ENCODE data around the gene ARPC5L. TPM values are rescaled to one million over a fixed set of nuclear protein-coding genes. Genes with fewer than 3 reads are reported as not detected.
"Not testable (repeated sequence)": the region's sequence is repeated elsewhere in the genome, so short reads cannot be mapped to it uniquely, and the experiment has no call there.

Gene ARPC5L
- total RNA-seq, 1 experiment from 2014 or later, result 42.4 TPM

GRCh38 chr9:124834591-124834990, 27.3 kb upstream of the ARPC5L start:
- Histone ChIP-seq H3K27me3 (ENCODE audit: control insufficient read depth, insufficient read depth, low read length) (no peaks in the 10 kb centered on the region), H3K36me3 (replicated peaks; ENCODE audit: control insufficient read depth, insufficient read depth, low read length) (no peaks in the 10 kb centered on the region), H3K4me3 (ENCODE audit: insufficient read depth, low read depth, low read length) (no peak overlapping the region)
- peak; percentile 51 for DNase-seq

DNA sequence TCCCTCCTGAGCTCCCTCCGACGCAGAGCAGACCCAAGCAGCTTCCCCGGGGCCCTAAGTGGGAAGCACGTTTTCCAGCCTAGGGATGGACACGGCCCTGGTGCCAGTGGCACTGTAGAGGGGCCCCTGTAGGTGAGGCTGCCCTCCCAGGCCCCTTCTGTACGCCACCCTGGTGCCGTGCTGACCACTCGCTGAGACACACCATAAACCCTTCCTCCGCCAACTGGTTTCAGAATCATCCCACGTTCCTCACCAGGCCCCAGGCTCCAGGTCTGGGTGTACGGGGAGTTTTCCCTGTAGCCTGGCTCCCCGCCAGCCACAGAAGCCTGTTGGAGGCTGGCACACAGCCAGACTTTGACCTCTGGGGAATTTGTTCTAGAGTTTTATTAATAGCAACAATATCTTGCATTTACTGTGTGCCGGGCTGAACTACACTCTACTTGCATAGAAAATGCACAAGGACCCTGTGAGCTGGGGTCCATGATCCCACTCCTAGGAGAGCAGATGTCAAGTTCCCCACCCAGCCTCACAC, 26.8 kb upstream of the ARPC5L start:
- DNase-seq, result no peak
- no peaks in the 10 kb centered on the region for H3K36me3 ChIP-seq (replicated peaks; ENCODE audit: control insufficient read depth, insufficient read depth, low read length)
- H3K27me3 ChIP-seq (ENCODE audit: control insufficient read depth, insufficient read depth, low read length), result no peaks in the 10 kb centered on the region
- no peak overlapping the region for H3K4me3 ChIP-seq (ENCODE audit: insufficient read depth, low read depth, low read length)

- H3K4me3 ChIP-seq (ENCODE audit: insufficient read depth, low read depth, low read length); H3K36me3 ChIP-seq (replicated peaks; ENCODE audit: control insufficient read depth, insufficient read depth, low read length); DNase-seq; H3K27me3 ChIP-seq (ENCODE audit: control insufficient read depth, insufficient read depth, low read length): not testable (repeated sequence)
These were observed 23.8 kb upstream of the ARPC5L start for GRCh38 chr9:124838132-124838531.

DNA sequence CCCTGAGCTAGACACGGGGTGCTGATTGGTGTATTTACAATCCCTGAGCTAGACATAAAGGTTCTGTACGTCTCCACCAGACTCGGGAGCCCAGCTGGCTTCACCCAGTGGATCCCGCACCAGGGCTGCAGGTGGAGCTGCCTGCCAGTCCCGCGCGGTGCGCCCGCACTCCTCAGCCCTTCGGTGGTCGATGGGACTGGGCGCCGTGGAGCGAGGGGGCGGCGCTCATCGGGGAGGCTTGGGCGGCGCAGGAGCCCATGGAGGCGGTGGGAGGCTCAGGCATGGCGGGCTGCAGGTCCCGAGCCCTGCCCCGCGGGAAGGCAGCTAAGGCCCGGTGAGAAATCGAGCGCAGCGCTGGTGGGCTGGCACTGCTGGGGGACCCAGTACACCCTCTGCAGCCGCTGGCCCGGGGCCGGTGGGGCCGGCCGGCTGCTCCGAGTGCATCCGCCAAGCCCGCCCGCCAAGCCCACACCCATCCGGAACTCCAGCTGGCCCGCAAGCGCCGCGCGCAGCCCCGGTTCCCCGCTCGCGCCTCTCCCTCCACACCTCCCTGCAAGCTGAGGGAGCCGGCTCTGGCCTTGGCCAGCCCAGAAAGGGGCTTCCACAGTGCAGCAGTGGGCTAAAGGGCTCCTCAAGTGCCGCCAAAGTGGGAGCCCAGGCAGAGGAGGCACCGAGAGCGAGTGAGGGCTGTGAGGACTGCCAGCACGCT, 23.2 kb upstream of the ARPC5L start:
- not testable (repeated sequence) for H3K36me3 ChIP-seq (replicated peaks; ENCODE audit: control insufficient read depth, insufficient read depth, low read length); DNase-seq; H3K27me3 ChIP-seq (ENCODE audit: control insufficient read depth, insufficient read depth, low read length); H3K4me3 ChIP-seq (ENCODE audit: insufficient read depth, low read depth, low read length)

GRCh38 chr9:124839612-124840299, 22.2 kb upstream of the ARPC5L start:
- DNase-seq, result peak; percentile 94
- no peak overlapping the region for H3K4me3 ChIP-seq (ENCODE audit: insufficient read depth, low read depth, low read length)

GRCh38 chr9:124840300-124840833, 21.6 kb upstream of the ARPC5L start:
- H3K4me3 ChIP-seq (ENCODE audit: insufficient read depth, low read depth, low read length), result no peak overlapping the region
- no peaks in the 10 kb centered on the region for H3K27me3 ChIP-seq (ENCODE audit: control insufficient read depth, insufficient read depth, low read length)
- peak; percentile 77 for DNase-seq
- no peaks in the 10 kb centered on the region for H3K36me3 ChIP-seq (replicated peaks; ENCODE audit: control insufficient read depth, insufficient read depth, low read length)

More at GRCh38 chr9:124839612-124840299, 22.2 kb upstream of the ARPC5L start:
- Histone ChIP-seq H3K27me3 (ENCODE audit: control insufficient read depth, insufficient read depth, low read length) (no peaks in the 10 kb centered on the region), H3K36me3 (replicated peaks; ENCODE audit: control insufficient read depth, insufficient read depth, low read length) (no peaks in the 10 kb centered on the region)

DNA sequence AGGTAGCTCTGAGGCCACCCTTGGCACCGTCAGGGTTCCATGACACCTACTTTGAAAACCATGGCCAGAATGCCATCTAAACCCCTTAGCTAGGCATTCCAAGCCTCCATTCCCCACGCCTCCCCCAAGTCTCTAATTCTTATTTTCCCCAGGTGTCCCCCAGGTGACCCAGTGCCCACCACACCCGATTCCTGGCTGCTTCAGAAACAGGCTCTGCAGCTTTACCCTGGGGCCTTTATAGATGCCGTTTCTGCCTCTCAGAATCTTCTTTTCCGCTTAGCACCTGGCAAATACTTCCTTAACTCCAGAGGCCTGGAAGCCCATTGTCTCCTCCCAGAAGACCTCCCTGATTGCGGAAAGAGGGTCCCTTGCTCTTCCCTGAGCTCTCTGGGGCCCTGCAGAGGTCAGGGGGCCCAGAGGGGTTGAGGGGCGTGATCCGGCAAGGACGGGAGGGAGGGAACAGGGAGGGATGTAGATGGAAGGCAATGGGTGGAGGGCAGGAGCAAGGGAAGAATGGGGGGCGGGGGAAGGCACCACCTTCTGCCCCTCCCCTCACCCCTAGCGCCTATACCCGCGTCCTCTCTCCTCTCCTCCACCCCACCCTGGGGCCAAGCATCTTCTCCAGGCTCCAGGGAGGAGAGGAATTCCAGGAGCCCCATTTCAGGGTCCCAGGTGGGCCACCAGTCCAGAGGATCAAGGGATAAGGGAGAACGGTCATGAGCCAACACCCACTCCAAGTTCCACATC, 20.7 kb upstream of the ARPC5L start:
- no peaks in the 10 kb centered on the region for H3K27me3 ChIP-seq (ENCODE audit: control insufficient read depth, insufficient read depth, low read length)
- no peak overlapping the region for H3K4me3 ChIP-seq (ENCODE audit: insufficient read depth, low read depth, low read length)
- DNase-seq, result peak; percentile 57
- H3K36me3 ChIP-seq (replicated peaks; ENCODE audit: control insufficient read depth, insufficient read depth, low read length), result no peaks in the 10 kb centered on the region

DNA sequence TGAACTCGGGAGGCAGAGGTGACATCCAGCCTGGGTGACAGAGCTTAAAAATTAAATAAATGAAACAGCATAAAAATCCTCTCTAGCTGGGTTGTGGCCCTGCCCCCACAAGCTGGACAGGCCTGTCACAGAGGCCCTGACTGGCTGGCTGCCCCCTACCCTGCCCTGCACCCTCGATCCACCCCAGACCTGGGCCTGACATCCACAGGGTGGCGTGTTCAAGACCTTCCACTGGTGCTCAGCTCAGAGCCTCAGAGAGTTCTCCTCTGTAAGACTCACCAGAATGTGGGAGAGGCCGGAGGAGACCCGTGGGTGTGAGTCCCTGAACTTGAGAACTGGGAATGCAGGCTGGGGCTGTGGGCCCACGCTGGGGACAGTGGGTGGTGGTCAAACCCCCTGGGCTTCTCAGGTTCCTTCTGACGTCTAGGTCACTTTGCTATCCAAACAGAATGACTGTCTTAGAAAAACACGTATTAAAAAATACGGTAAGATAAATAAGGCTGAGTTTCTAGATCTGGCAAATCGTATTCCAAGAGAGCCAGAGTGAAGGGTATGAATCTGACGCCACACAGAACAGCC, 18.4 kb upstream of the ARPC5L start:
- no peaks in the 10 kb centered on the region for H3K27me3 ChIP-seq (ENCODE audit: control insufficient read depth, insufficient read depth, low read length)
- no peaks in the 10 kb centered on the region for H3K36me3 ChIP-seq (replicated peaks; ENCODE audit: control insufficient read depth, insufficient read depth, low read length)
- no peak overlapping the region for H3K4me3 ChIP-seq (ENCODE audit: insufficient read depth, low read depth, low read length)
- peak; percentile 25 for DNase-seq

- H3K27me3 ChIP-seq (ENCODE audit: control insufficient read depth, insufficient read depth, low read length), result no peaks in the 10 kb centered on the region
- no peak for DNase-seq
- no peak overlapping the region for H3K4me3 ChIP-seq (ENCODE audit: insufficient read depth, low read depth, low read length)
- H3K36me3 ChIP-seq (replicated peaks; ENCODE audit: control insufficient read depth, insufficient read depth, low read length), result no peaks in the 10 kb centered on the region
These were observed 17.6 kb upstream of the ARPC5L start for GRCh38 chr9:124844291-124844690.

DNA sequence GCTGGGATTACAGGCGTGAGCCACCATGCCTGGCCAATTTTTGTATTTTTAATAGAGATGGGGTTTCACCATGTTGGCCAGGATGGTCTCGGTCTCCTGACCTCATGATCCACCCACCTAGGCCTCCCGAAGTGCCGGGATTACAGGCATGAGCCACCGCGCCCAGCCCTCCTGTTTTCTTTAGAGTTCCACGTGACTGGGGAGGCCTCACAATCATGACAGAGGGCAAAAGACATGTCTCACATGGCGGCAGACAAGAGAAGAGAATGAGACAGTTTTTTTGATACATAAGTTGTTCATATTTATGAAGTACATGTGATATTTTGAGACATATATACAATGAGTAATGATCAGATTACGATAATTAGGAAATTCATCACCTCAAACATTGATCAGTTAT, 15.5 kb upstream of the ARPC5L start:
- not testable (repeated sequence) for H3K27me3 ChIP-seq (ENCODE audit: control insufficient read depth, insufficient read depth, low read length); H3K4me3 ChIP-seq (ENCODE audit: insufficient read depth, low read depth, low read length); H3K36me3 ChIP-seq (replicated peaks; ENCODE audit: control insufficient read depth, insufficient read depth, low read length); DNase-seq

- no peaks in the 10 kb centered on the region for H3K36me3 ChIP-seq (replicated peaks; ENCODE audit: control insufficient read depth, insufficient read depth, low read length)
- no peaks in the 10 kb centered on the region for H3K27me3 ChIP-seq (ENCODE audit: control insufficient read depth, insufficient read depth, low read length)
- no peak for DNase-seq
- H3K4me3 ChIP-seq (ENCODE audit: insufficient read depth, low read depth, low read length), result no peak overlapping the region
These were observed 15.0 kb upstream of the ARPC5L start for GRCh38 chr9:124846969-124847368.

GRCh38 chr9:124849801-124850200, 12.1 kb upstream of the ARPC5L start:
- DNase-seq, result no peak
- H3K36me3 ChIP-seq (replicated peaks; ENCODE audit: control insufficient read depth, insufficient read depth, low read length), result no peaks in the 10 kb centered on the region
- no peak overlapping the region for H3K4me3 ChIP-seq (ENCODE audit: insufficient read depth, low read depth, low read length)
- H3K27me3 ChIP-seq (ENCODE audit: control insufficient read depth, insufficient read depth, low read length), result peaks cover 1% of the 10 kb centered on the region; the same call in 1 of the 2 replicates

GRCh38 chr9:124852121-124852828, 9.7 kb upstream of the ARPC5L start:
- H3K36me3 ChIP-seq (replicated peaks; ENCODE audit: control insufficient read depth, insufficient read depth, low read length), result peaks cover 2% of the 10 kb centered on the region; the same call in 1 of the 2 replicates
- DNase-seq, result no peak
- no peak overlapping the region for H3K4me3 ChIP-seq (ENCODE audit: insufficient read depth, low read depth, low read length)
- H3K27me3 ChIP-seq (ENCODE audit: control insufficient read depth, insufficient read depth, low read length), result peaks cover 1% of the 10 kb centered on the region; the same call in 1 of the 2 replicates

All from H7 (cell line).